Measurements from ENCODE around the gene SMTN. TPM values are rescaled to one million over a fixed set of nuclear protein-coding genes. Genes with fewer than 3 reads are reported as not detected.
A peak's percentile ranks its signal among the peaks of the same experiment; 100 is the strongest.

Gene SMTN
- total and polyA plus RNA-seq, 7 donors = 23.8 to 1,789 (median 987) TPM

DNA sequence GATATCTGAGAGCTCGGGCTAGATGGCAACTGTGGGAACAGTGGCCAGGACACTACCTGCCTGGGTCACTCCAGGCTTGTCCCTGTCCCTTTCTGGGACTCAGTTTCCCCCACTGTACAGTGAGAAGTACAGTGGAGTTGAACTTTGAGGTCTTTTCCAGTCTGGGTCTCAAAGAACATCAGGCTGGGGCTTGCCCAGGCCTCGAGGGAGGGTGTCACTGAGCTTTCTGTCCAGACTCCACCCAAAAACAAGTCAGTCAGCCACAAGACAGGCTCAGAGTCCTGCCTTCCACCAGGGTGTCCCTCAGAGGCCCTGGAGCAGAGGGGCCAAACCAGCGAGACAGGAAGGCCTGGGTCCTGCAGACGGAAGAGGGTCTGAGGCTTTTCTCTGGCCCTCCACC lies 61.2 kb downstream of the SMTN start:
- Histone ChIP-seq H3K4me3 (no peak overlapping the region), H3K27ac (no peak overlapping the region), H3K27me3 (peaks cover 0 to 24% (median 16%) of the 10 kb centered on the region in 3 donors), H3K36me3 (no peaks in the 10 kb centered on the region), H3K4me1 (no peaks in the 10 kb centered on the region), H3K9me3 (no peaks in the 10 kb centered on the region)
- WGBS, 2 donors = 82 to 88% methylated on average over 4 of the region's 4 CpGs
- intact Hi-C loops (cut with DNase I) = no loop called here
- TF ChIP-seq EP300 (IDR thresholded peaks at IDR 0.05) = no peak
- TF ChIP-seq, protein P1, sequence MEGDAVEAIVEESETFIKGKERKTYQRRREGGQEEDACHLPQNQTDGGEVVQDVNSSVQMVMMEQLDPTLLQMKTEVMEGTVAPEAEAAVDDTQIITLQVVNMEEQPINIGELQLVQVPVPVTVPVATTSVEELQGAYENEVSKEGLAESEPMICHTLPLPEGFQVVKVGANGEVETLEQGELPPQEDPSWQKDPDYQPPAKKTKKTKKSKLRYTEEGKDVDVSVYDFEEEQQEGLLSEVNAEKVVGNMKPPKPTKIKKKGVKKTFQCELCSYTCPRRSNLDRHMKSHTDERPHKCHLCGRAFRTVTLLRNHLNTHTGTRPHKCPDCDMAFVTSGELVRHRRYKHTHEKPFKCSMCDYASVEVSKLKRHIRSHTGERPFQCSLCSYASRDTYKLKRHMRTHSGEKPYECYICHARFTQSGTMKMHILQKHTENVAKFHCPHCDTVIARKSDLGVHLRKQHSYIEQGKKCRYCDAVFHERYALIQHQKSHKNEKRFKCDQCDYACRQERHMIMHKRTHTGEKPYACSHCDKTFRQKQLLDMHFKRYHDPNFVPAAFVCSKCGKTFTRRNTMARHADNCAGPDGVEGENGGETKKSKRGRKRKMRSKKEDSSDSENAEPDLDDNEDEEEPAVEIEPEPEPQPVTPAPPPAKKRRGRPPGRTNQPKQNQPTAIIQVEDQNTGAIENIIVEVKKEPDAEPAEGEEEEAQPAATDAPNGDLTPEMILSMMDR (IDR thresholded peaks at IDR 0.05) = no peak
- TF ChIP-seq POLR2A (IDR thresholded peaks at IDR 0.05) = no peak
- TF ChIP-seq POLR2AphosphoS5 (IDR thresholded peaks at IDR 0.05) = no peak
- no peak for DNase-seq

DNA sequence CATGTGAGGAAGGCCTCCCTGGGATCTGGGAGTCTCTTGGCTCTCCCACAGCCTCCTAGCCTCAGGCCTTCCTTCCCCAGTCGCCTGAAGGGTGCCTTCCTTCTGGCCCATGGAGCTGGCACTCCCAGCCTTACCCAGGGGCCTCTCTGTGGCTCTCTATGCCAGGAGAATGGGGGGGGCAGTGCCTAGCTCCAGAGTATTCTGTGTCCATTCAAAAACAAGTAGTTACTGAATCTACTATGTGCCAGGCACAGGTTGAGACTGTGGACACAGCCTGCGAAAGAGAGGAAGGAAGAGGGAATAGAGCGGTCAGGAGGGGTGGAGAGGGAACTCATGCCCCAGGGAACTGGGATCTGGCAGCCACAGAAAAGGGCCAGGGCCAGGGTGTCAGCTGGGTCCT lies 61.9 kb downstream of the SMTN start:
- DNase-seq = no peak
- Histone ChIP-seq H3K27ac (no peak overlapping the region), H3K4me1 (no peaks in the 10 kb centered on the region), H3K36me3 (no peaks in the 10 kb centered on the region), H3K9me3 (no peaks in the 10 kb centered on the region), H3K27me3 (peaks cover 0 to 24% (median 16%) of the 10 kb centered on the region in 3 donors), H3K4me3 (no peak overlapping the region)
- intact Hi-C loops (cut with DNase I) = no loop called here
- TF ChIP-seq, protein P1 (IDR thresholded peaks at IDR 0.05) = no peak
- TF ChIP-seq POLR2AphosphoS5 (IDR thresholded peaks at IDR 0.05) (no peak), EP300 (IDR thresholded peaks at IDR 0.05) (no peak), POLR2A (IDR thresholded peaks at IDR 0.05) (no peak)
- 79 to 86% methylated on average over 3 of the region's 3 CpGs for WGBS, 2 donors

DNA sequence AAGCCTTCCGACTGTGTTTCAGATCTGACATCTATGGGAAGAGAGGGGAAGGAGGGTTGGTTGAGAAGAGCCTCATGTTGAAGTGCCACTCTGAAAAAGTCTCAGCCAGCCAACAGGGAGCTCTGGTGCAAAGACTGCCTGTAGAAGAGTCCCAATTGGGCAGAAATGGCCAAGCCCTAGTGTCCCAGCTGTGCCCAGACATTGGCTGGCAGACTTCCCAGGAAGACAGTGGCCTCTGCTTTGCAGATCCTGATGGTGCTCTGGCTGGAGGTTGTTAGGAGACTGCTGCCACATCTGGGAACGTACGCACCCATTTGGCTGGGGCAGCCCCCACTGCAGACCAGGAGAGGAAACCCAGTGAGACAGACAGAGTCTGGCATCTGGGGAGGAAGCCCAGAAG lies 62.4 kb downstream of the SMTN start:
- H3K27me3 ChIP-seq = peaks cover 0 to 20% (median 16%) of the 10 kb centered on the region in 3 donors
- no peak overlapping the region for H3K4me3 ChIP-seq
- H3K36me3 ChIP-seq = no peaks in the 10 kb centered on the region
- H3K4me1 ChIP-seq = peaks cover 0 to 3% (median 1%) of the 10 kb centered on the region in 4 donors
- 85 to 86% methylated on average over 3 of the region's 3 CpGs for WGBS, 2 donors
- H3K9me3 ChIP-seq = no peaks in the 10 kb centered on the region
- no peak for DNase-seq
- no peak overlapping the region for H3K27ac ChIP-seq
- TF ChIP-seq POLR2AphosphoS5 (IDR thresholded peaks at IDR 0.05) (no peak), POLR2A (IDR thresholded peaks at IDR 0.05) (no peak)
- TF ChIP-seq, protein P1 (IDR thresholded peaks at IDR 0.05) = no peak
- intact Hi-C loops (cut with DNase I) = no loop called here

DNA sequence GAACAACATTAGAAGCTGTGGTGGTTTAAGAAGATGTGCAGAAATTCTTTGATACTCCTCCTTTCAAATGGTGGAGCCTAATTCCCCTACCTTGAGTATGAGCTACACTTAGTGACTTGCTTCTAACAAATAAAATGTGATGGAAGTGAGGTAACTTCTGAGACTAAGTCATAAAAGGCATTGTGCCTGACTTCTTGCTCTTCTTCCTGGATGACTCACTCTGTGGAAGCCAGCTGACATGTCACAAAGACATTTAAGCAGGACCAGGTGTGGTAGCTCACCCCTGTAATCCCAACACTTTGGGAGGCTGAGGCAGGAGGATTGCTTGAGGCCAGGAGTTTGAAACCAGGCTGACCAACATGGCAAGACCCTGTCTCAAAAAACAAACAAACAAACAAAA lies 63.1 kb downstream of the SMTN start:
- Histone ChIP-seq H3K36me3 (no peaks in the 10 kb centered on the region), H3K27ac (no peak overlapping the region), H3K27me3 (peaks cover 0 to 13% (median 12%) of the 10 kb centered on the region in 3 donors), H3K4me1 (peaks cover 0 to 10% (median 5%) of the 10 kb centered on the region in 4 donors), H3K9me3 (no peaks in the 10 kb centered on the region), H3K4me3 (no peak overlapping the region)
- intact Hi-C loops (cut with DNase I) = no loop called here
- TF ChIP-seq POLR2AphosphoS5 (IDR thresholded peaks at IDR 0.05) (no peak), EP300 (IDR thresholded peaks at IDR 0.05) (no peak), POLR2A (IDR thresholded peaks at IDR 0.05) (no peak)
- TF ChIP-seq, protein P1 (IDR thresholded peaks at IDR 0.05) = no peak
- no peak for DNase-seq

DNA sequence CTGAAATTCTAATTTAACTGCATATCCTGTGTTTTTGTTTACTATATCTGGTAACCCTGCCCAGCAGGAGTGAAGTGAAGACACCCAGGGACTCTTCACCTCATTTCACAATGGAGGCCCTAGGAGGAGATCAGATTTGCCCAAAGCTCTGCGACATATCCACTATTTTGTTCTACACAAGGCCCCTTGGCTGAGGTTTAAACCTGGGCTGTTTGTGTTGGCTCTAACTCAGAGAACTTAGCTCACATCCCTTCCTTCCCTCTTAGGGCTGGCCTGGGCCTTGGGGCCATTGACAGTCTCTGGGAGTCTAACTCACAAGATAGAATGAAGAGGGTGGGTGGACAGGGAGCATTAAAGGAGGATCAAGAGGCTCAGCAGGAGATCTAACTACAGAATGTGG lies 67.4 kb downstream of the SMTN start:
- intact Hi-C loops (cut with DNase I) = loop anchor here (1.0 to 2.0 kb wide), 2 partner anchors 41 to 202 kb away; partner anchors contain the start of gene SELENOM
- Histone ChIP-seq H3K4me1 (peaks cover 0 to 11% (median 5%) of the 10 kb centered on the region in 4 donors), H3K27ac (peak overlapping the region; percentile 59 to 73 (median 68)), H3K27me3 (no peaks in the 10 kb centered on the region), H3K36me3 (no peaks in the 10 kb centered on the region), H3K9me3 (no peaks in the 10 kb centered on the region), H3K4me3 (no peak overlapping the region)
- WGBS, 2 donors = 88 to 97% methylated on average over 1 of the region's 1 CpG
- TF ChIP-seq EP300 (IDR thresholded peaks at IDR 0.05) = no peak
- TF ChIP-seq, protein P1 (IDR thresholded peaks at IDR 0.05) = no peak
- TF ChIP-seq POLR2A (IDR thresholded peaks at IDR 0.05) = no peak
- TF ChIP-seq POLR2AphosphoS5 (IDR thresholded peaks at IDR 0.05) = no peak
- DNase-seq = no peak
